SU-DHL-6 (cell line): ENCODE measurements around the gene GART.

Experiments used
- CTCF ChIP-seq: fragments of 200-600 bp; sonication (generic); IDR thresholded peaks from one replicate; pipeline ENCODE4 v1.5.1; 2017; ENCODE audit warnings: antibody characterized with exemption, mild to moderate bottlenecking, low read length, moderate library complexity; ENCODE audit not compliant: insufficient read depth, poor library complexity, severe bottlenecking
- EZH2phosphoT487 ChIP-seq: fragments of 200-600 bp; sonication (generic), shearing (Covaris generic); conservative IDR thresholded peaks from 2 replicates; pipeline ENCODE4 v1.6.1; 2018; ENCODE audit warnings: mild to moderate bottlenecking, antibody characterized with exemption, low read length, moderate library complexity, mixed read lengths

GRCh38 chr21:33493756-33494155, 48.2 kb downstream of the GART start:
- TF ChIP-seq CTCF: no peak
- no peak for TF ChIP-seq EZH2phosphoT487
